ENCODE data around the gene KRT6A.

Gene KRT6A

DNA sequence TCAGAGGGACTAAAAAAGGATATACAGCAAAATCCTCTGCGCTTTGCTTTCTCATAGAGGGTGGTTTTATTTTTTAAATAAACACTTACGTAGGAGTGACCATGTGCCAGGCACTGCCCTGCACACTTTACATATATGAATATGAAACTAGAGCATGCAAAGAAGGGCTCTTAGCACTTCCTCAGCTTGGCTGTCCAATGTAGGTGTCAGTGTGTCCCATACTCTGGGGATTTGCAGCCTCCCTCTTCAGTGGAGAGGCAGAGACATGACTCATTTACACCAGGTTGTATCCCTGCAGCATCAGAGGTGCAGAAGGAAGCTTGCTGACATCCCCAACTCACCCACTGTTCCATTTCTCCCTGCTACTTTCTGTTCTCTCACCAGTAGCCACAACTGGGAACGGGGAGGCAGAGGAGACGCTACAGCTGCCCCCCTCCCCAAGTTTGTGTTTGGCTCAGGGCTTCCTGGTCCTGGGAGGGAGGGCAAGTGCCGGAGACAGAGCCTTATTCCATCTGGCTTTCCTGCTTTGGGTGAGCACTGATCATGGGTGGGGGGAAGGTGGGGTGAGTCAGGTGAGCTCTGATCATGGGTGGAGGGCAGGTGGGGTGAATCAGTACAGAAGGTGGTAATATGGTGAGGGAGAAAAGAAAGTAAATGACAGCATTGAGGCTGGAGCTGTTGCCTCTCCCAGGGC lies 32.0 kb upstream of the KRT6A start:
- H3K4me3 ChIP-seq (ENCODE audit: low read length), result no peak overlapping the region
- DNase-seq (ENCODE audit: low read depth), result no peak
- TF ChIP-seq CTCF (conservative IDR thresholded peaks at IDR 0.05; ENCODE audit: low read length), result no peak

GRCh38 chr12:52524241-52524897 lies 31.3 kb upstream of the KRT6A start:
- DNase-seq (ENCODE audit: low read depth), result no peak
- no peak overlapping the region for H3K4me3 ChIP-seq (ENCODE audit: low read length)
- TF ChIP-seq CTCF (conservative IDR thresholded peaks at IDR 0.05; ENCODE audit: low read length), result no peak

DNA sequence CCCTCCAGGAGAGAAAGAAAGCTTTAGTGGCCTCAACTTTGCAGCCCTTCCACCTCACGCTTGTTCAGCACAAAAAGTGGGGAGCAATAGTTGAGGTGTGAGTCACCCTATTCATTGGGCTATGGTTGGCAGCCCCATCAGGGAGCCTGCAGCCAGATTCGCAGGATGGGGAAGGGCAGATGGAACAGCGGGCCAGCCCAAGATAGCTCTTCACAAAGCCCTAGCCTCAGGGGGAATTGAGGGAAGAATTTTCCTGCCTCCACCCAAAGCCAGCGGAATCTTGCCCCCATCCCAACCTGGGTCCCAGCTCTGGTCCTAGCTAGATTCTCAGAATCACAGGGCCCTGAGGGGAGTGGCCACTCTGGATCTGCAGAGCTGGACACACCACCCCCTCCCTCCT lies 30.8 kb upstream of the KRT6A start:
- no peak overlapping the region for H3K4me3 ChIP-seq (ENCODE audit: low read length)
- no peak for TF ChIP-seq CTCF (conservative IDR thresholded peaks at IDR 0.05; ENCODE audit: low read length)
- no peak for DNase-seq (ENCODE audit: low read depth)

- no peak for TF ChIP-seq CTCF (conservative IDR thresholded peaks at IDR 0.05; ENCODE audit: low read length)
- peak; percentile 84 for DNase-seq (ENCODE audit: low read depth)
- no peak overlapping the region for H3K4me3 ChIP-seq (ENCODE audit: low read length)
Measured at GRCh38 chr12:52522346-52523011, 29.4 kb upstream of the KRT6A start.

DNA sequence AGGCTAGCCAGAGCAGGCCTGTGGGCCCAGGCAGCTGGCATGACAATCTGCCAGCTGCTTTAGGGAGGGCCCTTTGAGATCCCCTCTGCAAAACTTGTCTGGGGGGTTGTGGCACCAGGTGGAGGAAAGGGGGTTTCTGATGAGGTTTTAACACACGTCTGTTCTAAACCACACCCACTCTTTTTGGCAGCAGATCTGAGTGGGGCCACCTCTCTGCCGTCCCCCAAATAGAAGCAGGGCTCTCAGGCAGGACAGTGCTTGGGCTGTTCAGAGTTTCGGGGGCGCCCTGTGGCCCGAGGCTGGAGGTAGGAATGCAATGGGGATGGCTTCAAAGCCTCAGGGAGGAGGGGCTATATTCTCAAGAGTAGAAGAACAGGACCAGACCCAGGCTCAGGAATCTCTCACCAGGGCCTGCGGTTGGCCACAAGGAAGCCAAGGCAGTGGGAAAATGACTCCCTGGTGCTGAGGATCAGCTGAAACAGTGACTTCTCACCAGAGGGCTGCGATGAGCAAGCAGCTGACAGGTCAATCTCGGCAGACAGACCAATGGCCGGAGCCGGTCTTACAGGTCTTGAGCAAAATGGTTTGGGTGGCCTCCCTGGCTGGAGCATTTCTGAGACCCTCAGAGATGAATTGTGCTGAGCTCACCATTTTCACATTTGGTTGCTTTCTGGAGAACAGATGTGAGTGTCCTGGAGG lies 28.7 kb upstream of the KRT6A start:
- peak; percentile 80 for DNase-seq (ENCODE audit: low read depth)
- no peak for TF ChIP-seq CTCF (conservative IDR thresholded peaks at IDR 0.05; ENCODE audit: low read length)
- no peak overlapping the region for H3K4me3 ChIP-seq (ENCODE audit: low read length)

- no peak overlapping the region for H3K4me3 ChIP-seq (ENCODE audit: low read length)
- TF ChIP-seq CTCF (conservative IDR thresholded peaks at IDR 0.05; ENCODE audit: low read length), result no peak
- no peak for DNase-seq (ENCODE audit: low read depth)
Measured at GRCh38 chr12:52521175-52521567, 28.1 kb upstream of the KRT6A start.

Measured in AG10803 (cell line).